Thyroid gland (tissue), 4 donors: ENCODE data around the gene PRXL2B.

Experiments
- POLR2A ChIP-seq, 2 donors: fragments of 450-650 bp; IDR thresholded peaks; one replicate each; pipeline ENCODE4 v1.6.1; 2017; ENCODE audit warnings: antibody characterized with exemption in 2 of 2, mild to moderate bottlenecking in 2 of 2, moderate library complexity in 1 of 2
- TF ChIP-seq, protein P1 (sequence below), 6 experiments: fragments of 200-600 bp in 3 of 6; fragments of 450-650 bp in 3 of 6; sonication (generic) in 3 of 6; IDR thresholded peaks; one replicate each; pipeline ENCODE4 v1.5.1; 2016 to 2019; ENCODE audit warnings: antibody characterized with exemption in 6 of 6, mild to moderate bottlenecking in 2 of 6, inconsistent platforms in 1 of 6, moderate library complexity in 1 of 6

- TF ChIP-seq, protein P1, sequence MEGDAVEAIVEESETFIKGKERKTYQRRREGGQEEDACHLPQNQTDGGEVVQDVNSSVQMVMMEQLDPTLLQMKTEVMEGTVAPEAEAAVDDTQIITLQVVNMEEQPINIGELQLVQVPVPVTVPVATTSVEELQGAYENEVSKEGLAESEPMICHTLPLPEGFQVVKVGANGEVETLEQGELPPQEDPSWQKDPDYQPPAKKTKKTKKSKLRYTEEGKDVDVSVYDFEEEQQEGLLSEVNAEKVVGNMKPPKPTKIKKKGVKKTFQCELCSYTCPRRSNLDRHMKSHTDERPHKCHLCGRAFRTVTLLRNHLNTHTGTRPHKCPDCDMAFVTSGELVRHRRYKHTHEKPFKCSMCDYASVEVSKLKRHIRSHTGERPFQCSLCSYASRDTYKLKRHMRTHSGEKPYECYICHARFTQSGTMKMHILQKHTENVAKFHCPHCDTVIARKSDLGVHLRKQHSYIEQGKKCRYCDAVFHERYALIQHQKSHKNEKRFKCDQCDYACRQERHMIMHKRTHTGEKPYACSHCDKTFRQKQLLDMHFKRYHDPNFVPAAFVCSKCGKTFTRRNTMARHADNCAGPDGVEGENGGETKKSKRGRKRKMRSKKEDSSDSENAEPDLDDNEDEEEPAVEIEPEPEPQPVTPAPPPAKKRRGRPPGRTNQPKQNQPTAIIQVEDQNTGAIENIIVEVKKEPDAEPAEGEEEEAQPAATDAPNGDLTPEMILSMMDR (IDR thresholded peaks at IDR 0.05), result no peak
- TF ChIP-seq POLR2A (IDR thresholded peaks at IDR 0.05), result no peak
Measured at GRCh38 chr1:2567083-2567679, 19.4 kb upstream of the PRXL2B start.
